ENCODE data around the gene ELL.
"Not testable (repeated sequence)": the region's sequence is repeated elsewhere in the genome, so short reads cannot be mapped to it uniquely, and the experiment has no call there.

Gene ELL

DNA sequence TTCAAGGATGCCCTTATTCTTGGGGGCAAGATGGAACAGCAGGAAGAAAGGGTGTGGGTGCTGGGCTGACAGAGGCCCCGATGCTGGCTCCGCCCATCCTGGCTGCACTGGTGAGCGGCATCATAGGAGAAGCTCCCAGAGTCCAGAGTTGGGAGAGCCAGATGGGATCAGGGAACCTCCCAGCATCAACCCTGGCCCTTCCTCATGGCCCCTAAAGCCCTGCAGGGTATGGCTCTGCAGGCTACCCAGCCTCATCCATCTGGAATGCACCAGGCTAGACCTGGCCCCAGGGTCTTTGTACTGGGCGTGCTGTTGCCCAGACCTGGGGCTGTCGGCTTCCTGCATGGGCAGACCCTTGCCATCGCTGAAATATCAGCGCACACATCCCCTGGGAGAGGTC lies 7.9 kb upstream of the ELL start:
- no peak for DNase-seq

DNA sequence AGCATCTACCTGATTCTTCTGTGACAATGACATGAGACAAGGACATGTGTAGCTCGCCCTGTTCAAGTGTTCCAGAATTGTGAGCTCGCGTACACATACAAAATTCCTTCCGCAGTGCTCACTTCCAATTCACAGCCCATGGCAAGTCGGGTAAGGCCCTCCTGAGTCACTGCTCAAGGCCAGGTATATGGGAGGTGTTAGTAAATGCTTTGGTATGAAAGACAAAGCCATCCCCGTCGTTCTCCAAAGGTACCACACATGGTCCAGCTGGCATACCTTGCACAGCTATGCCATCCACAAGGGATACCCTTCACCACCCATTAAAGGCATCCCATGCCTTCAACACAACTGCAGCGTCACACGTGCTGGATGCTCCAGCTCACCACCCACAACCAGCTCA lies 4.4 kb upstream of the ELL start:
- DNase-seq, result no peak

DNA sequence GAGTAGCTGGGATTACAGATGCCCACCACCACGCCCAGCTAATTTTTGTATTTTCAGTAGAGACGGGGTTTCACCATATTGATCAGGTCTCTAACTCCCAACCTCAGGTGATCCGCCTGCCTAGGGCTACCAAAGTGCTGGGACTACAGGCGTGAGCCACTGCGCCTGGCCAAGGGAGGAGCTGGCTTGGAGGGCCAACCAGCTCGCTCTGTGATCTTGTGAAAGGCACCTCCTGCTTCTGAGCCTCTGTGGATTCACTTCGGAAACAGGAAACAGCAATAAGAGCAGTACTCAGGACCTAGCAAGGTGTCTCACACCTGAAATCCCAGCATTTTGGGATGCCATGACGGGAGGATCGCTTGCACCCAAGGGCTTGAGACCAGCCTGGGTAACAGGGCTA lies 2.0 kb upstream of the ELL start:
- no peak for DNase-seq

DNA sequence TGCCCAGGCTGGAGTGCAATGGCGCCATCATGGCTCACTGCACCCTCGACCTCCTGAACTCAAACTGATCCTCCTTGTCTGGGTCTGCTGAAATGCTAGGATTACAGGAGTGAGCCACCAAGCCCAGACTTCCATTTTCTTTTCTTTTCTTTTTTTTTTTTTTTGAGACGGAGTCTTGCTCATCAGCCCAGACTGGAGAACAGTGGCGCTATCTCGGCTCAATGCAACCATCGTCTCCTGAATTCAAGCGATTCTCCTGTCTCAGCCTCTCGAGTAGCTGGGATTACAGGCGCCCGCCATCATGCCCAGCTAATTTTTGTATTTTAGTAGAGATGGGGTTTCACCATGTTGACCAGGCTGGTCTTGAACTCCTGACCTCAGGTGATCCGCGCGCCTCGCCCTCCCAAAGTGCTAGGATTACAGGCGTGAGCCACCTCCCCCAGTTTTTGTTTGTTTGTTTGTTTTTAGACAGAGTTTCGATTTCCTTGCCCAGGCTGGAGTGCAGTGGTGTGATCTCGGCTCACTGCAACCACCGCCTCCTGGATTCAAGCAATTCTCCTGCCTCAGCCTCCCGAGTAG lies 1.1 kb upstream of the ELL start:
- DNase-seq, result not testable (repeated sequence)

DNA sequence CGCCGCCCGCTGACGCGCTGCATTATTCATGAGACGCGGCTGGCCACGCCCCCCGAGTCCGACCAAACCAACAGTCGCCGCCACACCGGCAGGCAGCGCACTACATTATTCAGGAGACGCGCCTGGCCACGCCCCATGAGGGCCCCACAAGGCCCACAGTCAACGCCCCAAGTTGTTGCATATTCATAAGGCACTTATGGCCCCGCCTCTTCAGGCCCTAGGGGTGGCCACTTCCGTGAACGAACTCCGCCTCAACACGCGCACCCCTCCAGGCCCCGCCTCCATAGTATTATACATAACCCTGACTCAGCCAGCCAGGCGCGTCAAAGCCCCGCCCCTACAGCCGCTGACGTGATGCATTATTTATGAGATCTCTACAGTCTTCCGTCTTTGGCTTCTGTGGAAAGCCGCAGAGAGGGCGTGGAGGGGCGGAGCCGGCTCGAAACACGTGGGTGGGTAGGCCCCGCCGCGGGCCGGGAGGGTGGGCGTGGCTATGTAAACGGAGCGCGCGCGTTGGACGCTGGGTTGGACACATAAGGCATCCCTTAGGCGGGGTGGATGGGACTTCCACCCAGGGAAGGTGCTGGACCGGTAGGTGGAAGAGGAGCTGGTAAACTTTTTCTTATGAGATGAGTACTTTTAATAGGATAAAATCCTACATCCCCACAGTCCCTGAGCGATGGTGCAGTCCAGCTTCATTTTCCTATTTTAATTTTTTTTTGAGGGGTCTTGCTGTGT lies 423 bp upstream of the ELL start:
- peak; percentile 100 for DNase-seq

DNA sequence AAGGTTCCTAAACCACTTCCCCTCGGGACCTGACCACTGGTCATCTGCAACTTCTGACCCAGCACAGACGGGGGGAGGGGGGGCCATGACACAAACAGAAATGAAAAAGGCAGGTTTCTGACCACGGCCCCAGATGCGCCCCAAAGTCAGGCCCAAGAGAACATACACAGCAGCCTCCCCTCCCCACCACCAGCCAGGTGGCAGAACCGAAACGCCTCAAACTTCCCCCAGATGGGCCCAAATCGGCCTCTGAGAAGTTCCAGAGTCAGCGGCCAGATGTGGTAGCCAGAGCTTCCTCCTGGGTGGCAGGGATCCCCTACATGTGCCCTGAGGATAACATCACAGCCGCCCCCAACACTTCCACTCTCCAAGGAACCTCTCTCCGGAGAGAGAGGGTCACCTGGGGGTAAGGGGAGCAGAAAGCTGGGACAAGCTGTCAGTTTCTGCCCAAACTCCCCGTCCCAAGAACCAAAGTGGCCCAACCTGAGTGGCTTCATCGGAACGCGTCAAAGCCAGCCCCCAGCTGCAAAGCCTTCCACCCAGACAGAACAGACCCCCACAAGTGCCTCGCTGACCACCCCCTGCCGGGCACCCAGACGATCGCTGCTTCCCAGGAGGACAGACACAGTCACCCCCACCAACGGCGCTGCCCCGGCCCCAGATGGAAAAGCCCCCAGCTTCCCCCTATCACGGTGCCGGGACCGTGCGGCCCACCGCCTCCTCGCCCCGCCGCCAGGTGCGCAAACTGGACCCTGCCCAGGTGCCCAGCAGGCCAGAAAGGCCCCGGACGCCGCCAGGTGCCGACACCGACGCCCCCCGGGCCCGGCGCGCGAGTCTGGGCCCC lies 800 bp downstream of the ELL start:
- no peak for DNase-seq

DNA sequence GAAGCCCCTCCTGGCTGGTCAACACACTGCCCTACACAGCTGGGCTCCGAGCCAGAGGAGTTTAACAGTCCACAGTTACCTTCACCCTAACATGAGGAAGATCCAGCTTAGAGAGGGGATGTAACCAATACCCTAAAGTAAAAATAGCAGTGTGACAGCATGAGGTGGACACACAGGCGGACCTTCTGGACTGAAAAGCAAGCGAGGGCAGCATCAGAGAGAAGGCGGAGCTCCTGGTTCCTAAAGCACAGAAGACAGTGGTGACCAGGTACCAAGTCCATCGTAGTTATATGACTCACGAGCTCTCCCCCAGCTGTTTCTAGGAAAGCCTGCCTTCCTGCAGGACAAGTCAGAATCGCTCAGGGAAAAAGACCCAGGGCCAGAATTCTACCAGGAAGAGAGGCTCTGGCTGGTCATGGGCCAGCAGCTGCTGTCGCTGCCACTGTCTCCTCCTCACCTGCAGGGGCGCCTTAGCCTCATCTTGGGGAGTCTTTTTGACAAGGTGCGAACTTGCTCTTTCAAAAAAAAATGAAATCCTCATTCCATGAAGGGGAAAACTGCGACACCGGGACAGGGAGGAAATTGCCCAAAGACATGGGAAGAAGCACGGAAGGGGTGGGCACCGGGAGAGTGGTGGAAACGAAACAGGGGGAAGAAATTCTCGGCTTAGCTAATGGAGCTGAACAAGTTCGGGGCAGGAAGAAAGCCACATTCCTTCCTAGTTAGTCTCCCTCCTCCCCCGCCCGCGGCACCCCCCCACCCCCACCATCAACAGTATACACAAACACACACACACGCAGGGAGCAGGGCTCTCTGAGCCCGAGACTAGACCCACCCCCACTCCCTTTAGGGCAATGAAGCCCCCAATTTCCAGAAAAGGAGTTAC lies 1.7 kb downstream of the ELL start:
- DNase-seq, result peak; percentile 72

DNA sequence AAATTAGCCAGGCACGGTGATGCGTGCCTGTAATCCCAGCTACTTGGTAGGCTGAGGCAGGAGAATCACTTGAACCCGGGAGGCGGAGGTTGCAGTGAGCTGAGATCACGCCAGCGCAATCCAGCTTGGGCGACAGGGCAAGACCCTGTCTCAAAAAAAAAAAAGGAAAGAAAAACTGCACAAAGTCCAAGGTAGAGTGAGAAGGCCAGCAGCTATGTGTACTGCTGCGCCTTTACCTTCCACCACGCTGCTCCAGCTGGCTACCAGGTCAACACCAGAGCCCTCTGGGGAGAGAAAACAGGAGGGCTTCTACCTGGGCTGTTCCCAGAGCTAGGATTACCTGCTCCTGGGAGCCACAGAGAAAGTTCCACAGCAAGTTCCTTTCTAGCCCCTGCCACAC lies 3.2 kb downstream of the ELL start:
- no peak for DNase-seq

DNA sequence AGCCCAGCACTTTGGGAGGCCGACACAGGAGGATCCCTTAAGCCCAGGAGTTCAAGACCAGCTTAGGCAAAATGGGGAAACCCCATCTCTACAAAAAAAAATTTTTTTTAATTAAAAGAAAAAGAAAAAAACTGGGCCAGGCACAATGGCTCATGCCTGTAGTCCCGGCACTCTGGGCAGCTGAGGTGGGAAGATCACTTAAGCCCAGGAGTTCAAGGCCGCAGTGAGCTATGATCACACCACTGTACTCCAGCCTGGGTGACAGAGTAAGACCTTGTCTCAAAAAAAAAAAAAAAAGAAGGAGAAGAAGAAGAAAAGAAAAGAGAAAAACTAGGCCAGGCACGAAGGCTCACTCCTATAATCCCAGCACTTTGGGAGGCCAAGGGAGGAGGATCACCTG lies 4.3 kb downstream of the ELL start:
- no peak for DNase-seq

DNA sequence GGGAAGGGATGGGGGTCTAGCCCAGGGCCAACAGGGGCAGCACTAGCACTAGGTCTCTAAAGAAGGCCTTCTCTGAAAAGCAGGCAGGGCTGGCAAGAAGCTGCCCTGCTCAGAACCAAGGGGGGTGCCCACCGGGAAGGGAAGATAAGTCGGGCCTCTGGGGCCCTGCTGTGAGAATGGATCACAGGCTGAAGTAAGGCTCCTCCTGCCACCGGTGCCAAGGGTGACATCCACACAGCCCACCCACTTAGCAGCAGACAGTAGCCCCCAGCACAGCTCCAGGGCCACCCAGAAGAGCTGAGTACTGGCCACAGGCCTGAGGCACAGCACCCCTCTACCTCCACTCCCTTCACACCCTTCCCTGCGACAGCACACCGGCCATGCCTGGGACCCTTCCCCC lies 5.9 kb downstream of the ELL start:
- DNase-seq, result no peak

DNA sequence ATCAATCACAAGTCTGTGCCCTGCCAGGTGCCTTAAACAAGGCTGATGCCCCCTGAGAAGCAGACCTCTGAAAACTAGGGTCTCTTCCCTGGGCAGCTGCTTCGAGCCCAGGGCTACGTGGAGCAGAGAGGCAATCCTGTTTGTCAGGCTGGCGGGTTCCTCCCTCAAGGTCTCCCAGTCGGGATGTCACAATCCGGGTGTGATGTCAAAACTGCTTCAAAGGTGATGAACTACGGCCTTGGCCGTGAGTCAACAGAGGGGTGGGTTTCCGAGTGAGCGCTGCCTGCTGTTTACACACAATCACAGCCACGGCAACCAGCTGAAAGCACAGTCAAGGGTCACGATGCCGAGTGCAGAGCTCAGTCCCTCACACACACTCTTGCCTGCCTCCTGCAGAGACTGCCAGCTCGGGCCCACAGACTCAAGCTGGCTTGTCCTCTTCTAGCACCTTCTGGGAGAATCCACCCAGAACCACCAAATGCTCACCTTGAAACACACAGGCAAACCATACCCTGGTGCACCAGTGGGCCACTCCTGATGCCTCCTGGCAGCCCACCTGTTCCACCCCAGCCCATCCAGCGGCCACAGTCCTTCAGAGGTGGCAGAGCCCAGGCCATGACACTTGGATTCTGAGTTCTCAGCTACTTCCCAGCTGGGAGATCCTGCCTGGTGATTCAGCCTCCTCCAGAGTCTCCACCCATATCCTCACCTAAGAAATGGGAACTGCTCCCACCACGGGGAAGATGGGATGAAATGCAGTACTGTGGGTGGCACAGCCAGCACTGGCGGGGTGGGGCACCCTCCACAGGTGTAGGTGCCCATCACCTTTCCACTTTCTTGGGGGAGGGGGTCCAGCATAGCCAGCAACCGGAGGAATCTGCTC lies 6.8 kb downstream of the ELL start:
- peak; percentile 38 for DNase-seq

DNA sequence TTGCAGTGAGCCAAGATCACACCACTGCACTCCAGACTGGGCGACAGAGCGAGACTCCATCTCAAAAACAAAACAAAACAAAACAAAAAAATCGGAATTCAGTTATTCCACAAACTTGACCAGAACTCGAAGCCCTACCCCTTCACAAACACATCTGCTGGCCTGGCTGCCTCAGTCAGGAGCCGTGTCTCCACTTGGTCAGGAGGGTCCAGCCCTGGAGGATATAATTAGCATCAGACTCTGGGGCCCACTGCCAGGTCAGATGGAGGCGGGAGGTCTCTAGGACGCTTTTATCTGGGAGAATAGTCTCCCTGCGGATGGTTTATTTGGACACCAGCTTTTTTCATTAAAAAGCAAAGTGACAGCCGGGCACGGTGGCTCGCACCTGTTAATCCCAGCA lies 8.0 kb downstream of the ELL start:
- DNase-seq, result no peak

DNA sequence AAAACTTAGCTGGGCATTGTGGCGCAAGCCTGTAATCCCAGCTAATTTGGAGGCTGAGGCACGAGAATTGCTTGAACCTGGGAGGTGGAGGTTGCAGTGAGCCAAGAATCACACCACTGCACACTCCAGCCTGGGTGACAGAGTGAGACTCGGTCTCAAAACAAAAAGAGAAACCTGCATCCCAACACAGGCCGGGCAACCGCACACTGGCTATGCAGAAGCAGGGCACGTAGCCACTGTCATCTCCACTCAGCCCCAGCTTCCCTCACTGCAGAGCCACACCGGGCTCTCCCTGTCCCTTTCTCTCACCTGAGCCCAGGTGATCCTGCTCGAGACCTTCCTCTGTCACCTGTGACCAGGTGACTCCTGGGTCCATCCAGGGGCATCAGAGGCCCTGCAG lies 11.7 kb downstream of the ELL start:
- no peak for DNase-seq

DNA sequence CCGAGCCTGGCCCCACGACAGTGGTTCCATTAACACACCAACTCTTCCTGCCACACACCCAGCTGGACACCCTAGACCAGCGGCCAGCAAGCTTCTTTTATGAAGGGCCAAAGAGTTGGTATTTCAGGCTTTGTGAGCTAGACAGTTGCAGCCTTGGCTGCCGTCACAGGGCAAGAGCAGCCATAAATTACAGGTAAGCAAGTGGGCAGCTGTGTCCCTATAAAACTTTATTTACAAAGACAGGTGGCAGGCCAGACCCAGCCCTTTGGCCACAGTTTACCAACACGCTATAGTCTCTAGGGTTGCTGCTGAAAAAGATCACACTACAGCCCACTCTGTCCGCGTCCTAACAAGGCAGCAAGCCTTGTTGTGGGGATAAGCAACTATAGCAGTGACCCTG lies 13.3 kb downstream of the ELL start:
- no peak for DNase-seq

DNA sequence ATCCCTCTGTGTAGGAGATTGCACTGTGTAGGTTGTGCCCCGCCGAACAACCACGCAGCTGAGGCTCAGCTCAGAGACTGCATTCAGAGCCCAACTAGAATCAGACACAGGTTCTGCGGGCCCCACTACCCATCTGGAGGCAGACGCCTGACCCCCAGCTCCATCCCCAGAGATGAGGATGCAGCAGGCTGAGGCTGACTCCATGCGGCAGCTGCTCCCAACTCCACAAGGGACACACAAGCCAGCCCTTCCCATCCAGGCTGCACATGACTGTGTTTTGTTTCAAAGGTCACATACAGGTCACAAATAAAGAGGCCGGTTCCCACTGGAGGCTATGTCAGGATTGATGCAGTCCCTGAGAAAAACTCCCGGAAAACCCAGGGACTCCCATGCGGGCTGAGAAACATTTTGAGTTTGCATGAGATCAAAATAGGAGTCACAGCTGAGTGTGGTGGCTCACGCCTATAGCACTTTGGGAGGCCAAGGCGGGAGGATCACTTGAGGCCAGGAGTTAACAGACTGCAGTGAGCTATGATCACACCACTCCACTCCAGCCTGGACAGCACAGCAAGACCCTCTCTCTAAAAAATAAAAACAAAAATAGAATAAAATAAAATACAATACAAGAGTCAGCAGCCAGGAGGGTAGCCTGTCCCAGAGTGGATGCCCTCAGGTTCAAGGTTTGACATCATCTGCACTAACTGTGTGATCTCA lies 14.0 kb downstream of the ELL start:
- no peak for DNase-seq

DNA sequence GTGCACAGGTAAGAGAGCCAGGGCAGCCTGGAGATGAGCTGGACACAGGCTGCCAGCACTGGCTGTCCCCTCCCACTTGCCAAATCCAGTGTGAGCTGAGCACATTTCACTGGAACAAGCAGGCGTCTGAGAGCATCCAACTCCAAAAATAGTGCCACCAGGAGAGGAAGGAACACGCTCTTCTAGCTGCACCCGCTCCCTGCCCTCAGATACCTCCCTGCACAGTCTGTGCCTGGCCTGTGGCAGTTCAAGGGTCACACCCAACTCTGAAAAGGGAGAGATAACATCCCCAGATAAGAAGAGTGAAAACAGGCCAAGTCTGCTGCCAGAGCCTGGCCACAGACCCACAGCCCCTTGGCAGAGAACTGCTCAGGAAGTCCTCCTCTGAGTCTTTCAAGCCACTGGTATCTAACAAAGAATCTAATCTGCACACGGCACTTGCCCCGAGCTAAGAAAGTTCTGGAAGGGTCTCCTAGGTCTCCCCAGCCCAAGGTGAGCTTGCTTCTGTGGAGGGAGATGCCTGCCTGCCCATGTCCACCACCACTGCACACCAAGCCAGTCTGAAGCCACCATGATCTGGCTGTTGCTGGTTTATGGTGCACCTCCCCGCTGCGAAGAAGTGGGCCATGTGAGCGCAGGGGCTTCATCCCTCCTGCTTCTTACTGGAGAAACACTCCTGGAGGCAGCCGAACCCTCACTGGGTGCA lies 14.7 kb downstream of the ELL start:
- DNase-seq, result peak; percentile 67

DNA sequence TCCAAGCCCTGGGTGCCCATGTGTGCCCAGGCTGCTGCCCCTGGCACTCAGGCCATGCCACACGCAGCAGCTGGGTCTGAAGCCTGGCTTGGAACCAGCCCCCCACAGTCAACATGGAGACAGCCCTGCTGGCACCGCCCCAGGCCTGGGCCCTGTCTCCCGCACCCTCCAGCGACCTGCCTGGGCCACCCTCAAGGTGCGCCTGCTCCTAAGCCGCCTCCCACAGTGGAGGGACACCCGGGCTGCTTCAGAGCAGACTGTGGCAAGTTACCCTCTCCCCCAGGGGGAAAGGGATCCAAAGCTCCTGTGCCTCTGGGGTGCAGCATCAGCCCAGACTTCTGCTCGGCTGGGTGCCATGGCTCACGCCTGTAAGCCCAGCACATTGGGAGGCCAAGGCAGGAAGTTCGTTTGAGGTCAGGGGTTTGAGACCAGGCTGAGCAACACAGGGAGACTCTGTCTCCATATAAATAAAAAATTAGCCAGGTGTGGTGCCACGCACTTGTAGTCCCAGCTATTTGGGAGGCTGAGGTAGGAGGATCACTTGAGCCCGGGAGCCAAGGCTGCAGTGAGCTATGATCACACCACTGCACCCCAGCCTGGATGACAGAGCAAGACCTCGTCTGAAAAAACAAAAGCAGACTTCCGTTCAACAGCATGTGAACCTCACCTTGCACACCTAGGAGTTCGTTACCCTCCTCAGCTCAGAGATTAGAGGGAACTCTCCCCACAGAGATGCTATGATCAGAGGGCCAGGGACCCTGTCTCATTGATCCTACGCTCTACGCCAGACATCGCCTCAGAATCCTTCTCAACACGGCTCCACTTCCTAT lies 15.6 kb downstream of the ELL start:
- DNase-seq, result no peak

DNA sequence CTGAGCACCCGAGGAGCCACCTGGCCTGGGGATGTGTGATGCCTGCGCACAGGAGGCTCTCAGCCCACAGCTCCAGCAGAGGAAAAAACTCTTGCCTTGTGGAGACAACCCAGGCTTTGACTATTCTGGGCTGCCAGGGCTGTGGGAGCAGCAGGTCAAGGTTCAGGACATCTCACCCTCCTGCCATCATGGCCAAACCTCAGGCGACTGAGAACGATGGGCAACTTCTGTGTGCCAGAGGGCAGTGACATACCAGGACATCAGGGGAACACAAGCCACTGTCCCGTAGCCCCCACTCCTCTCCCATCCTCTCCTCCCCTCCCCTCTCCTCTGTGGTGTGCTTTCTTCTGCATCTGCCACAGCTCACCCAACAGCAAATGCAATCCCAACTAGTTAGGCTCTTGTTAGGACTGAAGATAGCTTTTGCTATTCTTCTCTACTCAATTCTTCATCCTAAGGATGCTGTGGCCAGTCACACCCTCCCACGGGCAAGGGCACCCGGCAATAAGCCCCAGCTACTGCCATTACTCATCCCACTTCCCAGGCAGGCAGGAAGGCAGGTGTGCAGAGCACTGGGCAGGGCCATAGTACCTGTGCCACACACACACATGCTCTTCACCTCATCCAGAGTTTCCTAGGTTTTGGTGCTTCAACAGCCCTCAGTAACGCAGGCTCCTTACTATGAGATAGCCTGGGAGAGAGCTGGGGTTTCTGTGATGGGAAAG lies 16.8 kb downstream of the ELL start:
- peak; percentile 42 for DNase-seq

Measured in activated CD4-positive, alpha-beta T cell treated with anti-CD3 and anti-CD28 coated beads, Interleukin-10, Interleukin-2, amounts not matched to agents 100 ng/mL and 50 ng/mL, durations not matched to agents 16 hours and 8 hours (primary cell).